GM23338 (cell line): ENCODE data around the gene MAGI1. TPM values are rescaled to one million over a fixed set of nuclear protein-coding genes. Genes with fewer than 3 reads are reported as not detected.

Experiments used
- ATAC-seq: fragments of 200-7000 bp; cut with Tn5 transposase; 3 replicates; pipeline ENCODE4 v1.9.1; 2020
- DNase-seq: peaks from one replicate; pipeline ENCODE4 v3.0.0-alpha.2; 2015; ENCODE audit warnings: low spot score
- H2AFZ ChIP-seq: fragments of 200-600 bp; sonication (generic); 2 replicates; pipeline ENCODE4 v1.8.0; 2016; ENCODE audit warnings: antibody characterized with exemption, mild to moderate bottlenecking, moderate library complexity
- H3F3A ChIP-seq: fragments of 200-600 bp; sonication (generic); replicated peaks from 2 replicates; pipeline ENCODE4 v1.8.0; 2017; ENCODE audit warnings: antibody characterized with exemption, mixed run types, low read depth
- H3K27ac ChIP-seq: fragments of 200-600 bp; sonication (generic); 2 replicates; pipeline ENCODE4 v1.6.1; 2016; ENCODE audit warnings: low read depth
- H3K27me3 ChIP-seq: fragments of 200-600 bp; sonication (generic); 2 replicates; pipeline ENCODE4 v1.8.0; 2016; ENCODE audit warnings: mild to moderate bottlenecking, mixed run types, moderate library complexity; ENCODE audit not compliant: insufficient read depth
- H3K36me3 ChIP-seq: fragments of 200-600 bp; sonication (generic); 2 replicates; pipeline ENCODE4 v1.8.0; 2016; ENCODE audit warnings: mild to moderate bottlenecking; ENCODE audit not compliant: insufficient read depth
- H3K4me1 ChIP-seq: fragments of 200-600 bp; sonication (generic); 2 replicates; pipeline ENCODE4 v1.8.0; 2016; ENCODE audit warnings: mild to moderate bottlenecking, moderate library complexity; ENCODE audit not compliant: insufficient read depth
- H3K4me2 ChIP-seq: fragments of 200-600 bp; sonication (generic); 2 replicates; pipeline ENCODE4 v1.7.1; 2017; ENCODE audit warnings: mixed run types
- H3K4me3 ChIP-seq: fragments of 200-600 bp; sonication (generic); 2 replicates; pipeline ENCODE4 v1.6.1; 2016; ENCODE audit warnings: mixed run types
- H3K79me2 ChIP-seq: fragments of 200-600 bp; sonication (generic); replicated peaks from 2 replicates; pipeline ENCODE4 v1.8.0; 2017; ENCODE audit warnings: mild to moderate bottlenecking; ENCODE audit not compliant: insufficient read depth
- H3K9me2 ChIP-seq: fragments of 200-600 bp; sonication (generic); 2 replicates; pipeline ENCODE4 v1.8.0; 2017; ENCODE audit not compliant: insufficient read depth
- H4K20me1 ChIP-seq: fragments of 200-600 bp; sonication (generic); replicated peaks from 2 replicates; pipeline ENCODE4 v1.8.0; 2017; ENCODE audit warnings: mild to moderate bottlenecking; ENCODE audit not compliant: insufficient read depth
- H3K27ac Mint-ChIP-seq: 2 replicates; pipeline ENCODE4 v1.8.0; 2020; ENCODE audit warnings: inconsistent platforms, mild to moderate bottlenecking, moderate library complexity, mixed read lengths
- H3K27me3 Mint-ChIP-seq: 3 replicates; pipeline ENCODE4 v1.8.0; 2022; ENCODE audit warnings: low read depth, mild to moderate bottlenecking, moderate library complexity, mixed read lengths, inconsistent platforms; ENCODE audit not compliant: insufficient read depth, poor library complexity
- H3K36me3 Mint-ChIP-seq: 3 replicates; pipeline ENCODE4 v1.8.0; 2021; ENCODE audit warnings: low read depth, mild to moderate bottlenecking, inconsistent platforms, moderate library complexity, mixed read lengths
- H3K4me1 Mint-ChIP-seq: 3 replicates; pipeline ENCODE4 v1.8.0; 2020; ENCODE audit warnings: mild to moderate bottlenecking, inconsistent platforms, mixed read lengths
- H3K4me3 Mint-ChIP-seq: 3 replicates; pipeline ENCODE4 v1.8.0; 2021; ENCODE audit warnings: moderate library complexity, mild to moderate bottlenecking, inconsistent platforms, mixed read lengths
- H3K9me3 Mint-ChIP-seq: 3 replicates; pipeline ENCODE4 v1.8.0; 2020; ENCODE audit warnings: moderate library complexity, mild to moderate bottlenecking, inconsistent platforms, mixed read lengths
- CREB1 ChIP-seq: fragments of 250-450 bp; sonication (Bioruptor Pico); IDR thresholded peaks from 2 replicates; pipeline ENCODE4 v1.5.0; 2020; ENCODE audit warnings: low read depth, mild to moderate bottlenecking, moderate library complexity
- CTCF ChIP-seq, 2 experiments: fragments of 200-600 bp in 1 of 2; sonication (generic) in 1 of 2; conservative IDR thresholded peaks; 2 replicates each; pipeline versions ENCODE4 v1.5.1 to v1.6.1; 2016 to 2017; ENCODE audit warnings: antibody characterized with exemption in 2 of 2, low read depth in 2 of 2, mild to moderate bottlenecking in 2 of 2, moderate library complexity in 1 of 2
- ETS1 ChIP-seq: IDR thresholded peaks from 2 replicates; pipeline ENCODE4 v1.6.1; 2016; ENCODE audit warnings: antibody characterized with exemption
- EZH2 ChIP-seq: fragments of 200-600 bp; sonication (generic); IDR thresholded peaks from one replicate; pipeline ENCODE4 v1.8.0; 2017; ENCODE audit warnings: antibody characterized with exemption, mild to moderate bottlenecking, low read depth; ENCODE audit not compliant: unreplicated experiment
- EZH2phosphoT487 ChIP-seq: fragments of 200-600 bp; sonication (generic); IDR thresholded peaks from one replicate; pipeline ENCODE4 v1.8.1; 2018; ENCODE audit warnings: antibody characterized with exemption; ENCODE audit not compliant: unreplicated experiment
- JUNB ChIP-seq: IDR thresholded peaks from one replicate; pipeline ENCODE4 v1.6.1; 2016; ENCODE audit warnings: antibody characterized with exemption; ENCODE audit not compliant: unreplicated experiment
- NANOG ChIP-seq: IDR thresholded peaks from 2 replicates; pipeline ENCODE4 v1.6.1; 2016; ENCODE audit warnings: antibody characterized with exemption, borderline replicate concordance
- POLR2AphosphoS5 ChIP-seq: IDR thresholded peaks from 2 replicates; pipeline ENCODE4 v1.6.1; 2016; ENCODE audit warnings: antibody characterized with exemption, low read depth
- STAT1 ChIP-seq: IDR thresholded peaks from one replicate; pipeline ENCODE4 v1.6.1; 2016; ENCODE audit warnings: antibody characterized with exemption; ENCODE audit not compliant: unreplicated experiment
- ZNF331 ChIP-seq: fragments of 250-450 bp; sonication (Bioruptor Pico); IDR thresholded peaks from 2 replicates; pipeline ENCODE4 v1.5.0; 2020; ENCODE audit warnings: low read depth, mild to moderate bottlenecking, moderate library complexity
- ZNF462 ChIP-seq: fragments of 250-450 bp; sonication (Bioruptor Pico); IDR thresholded peaks from 2 replicates; pipeline ENCODE4 v1.5.0; 2020; ENCODE audit warnings: mild to moderate bottlenecking, moderate library complexity
- polyA plus RNA-seq: library from polyadenylated mRNA; unstranded; fragments of >200 nt; fragmentation: Nextera tagmentation; extraction: Ambion mirVana; gene quantifications from 2 replicates; pipeline ENCODE4 v1.2.1, GENCODE V29; 2016
- total RNA-seq: library from RNA; depleted of rRNA; stranded (reverse); fragments of >200 nt; shearing (Covaris generic); gene quantifications from 2 replicates; pipeline ENCODE4 v1.2.3, GENCODE V29; 2014

Gene MAGI1
- total and polyA plus RNA-seq, 2 experiments from 2014 or later = 27.4 to 71.2 TPM

- Histone ChIP-seq H3F3A (no peaks in the 10 kb centered on the region; the same call in 1 of the 2 replicates), H3K4me1 (peaks cover 37% of the 10 kb centered on the region), H3K9me2 (no peaks in the 10 kb centered on the region), H3K27me3 (no peaks in the 10 kb centered on the region), H2AFZ (no peak overlapping the region), H3K27ac (no peak overlapping the region), H3K4me3 (no peak overlapping the region), H3K36me3 (no peaks in the 10 kb centered on the region), H3K79me2 (peaks cover 99% of the 10 kb centered on the region), H3K4me2 (no peak overlapping the region), H4K20me1 (peaks cover 15% of the 10 kb centered on the region)
- H3K4me1 Mint-ChIP-seq = peaks cover 54% of the 10 kb centered on the region
- H3K27me3 Mint-ChIP-seq = no peaks in the 10 kb centered on the region
- DNase-seq = no peak
- no peak for TF ChIP-seq JUNB
- no peak for TF ChIP-seq ZNF331
- TF ChIP-seq CTCF (conservative IDR thresholded peaks at IDR 0.05; ENCODE audit: low read depth in 2 of 2) = no peak
- no peak for TF ChIP-seq EZH2
- TF ChIP-seq ZNF462 (CRISPR knock-in tag) = no peak
- no peak for TF ChIP-seq EZH2phosphoT487
- TF ChIP-seq STAT1 = no peak
- TF ChIP-seq POLR2AphosphoS5 = no peak
- TF ChIP-seq ETS1 = no peak
- no peak for TF ChIP-seq CREB1 (CRISPR knock-in tag)
- TF ChIP-seq NANOG = no peak
- no peaks in the 10 kb centered on the region for H3K9me3 Mint-ChIP-seq
- no peak overlapping the region for H3K4me3 Mint-ChIP-seq
- ATAC-seq = no peak
- no peak overlapping the region for H3K27ac Mint-ChIP-seq
- H3K36me3 Mint-ChIP-seq = no peaks in the 10 kb centered on the region
These were observed 457.4 kb downstream of the MAGI1 start for GRCh38 chr3:65581313-65581712.
